ENCODE measurements around the gene CD84.
A peak's percentile ranks its signal among the peaks of the same experiment; 100 is the strongest.
"Not testable (repeated sequence)": the region's sequence is repeated elsewhere in the genome, so short reads cannot be mapped to it uniquely, and the experiment has no call there.

Gene CD84

GRCh38 chr1:160500321-160500990, 78.8 kb downstream of the CD84 start:
- no peak for TF ChIP-seq GABPA (IDR thresholded peaks at IDR 0.05; ENCODE audit: low read depth)
- no peak for TF ChIP-seq SPI1 (IDR thresholded peaks at IDR 0.05; ENCODE audit: borderline replicate concordance, low read depth)
- no peak for TF ChIP-seq POLR2AphosphoS5 (IDR thresholded peaks at IDR 0.05; ENCODE audit: low read depth)
- no peak for TF ChIP-seq REST (IDR thresholded peaks at IDR 0.05; ENCODE audit: insufficient replicate concordance, low read depth)
- TF ChIP-seq CTCF (IDR thresholded peaks at IDR 0.05; ENCODE audit: insufficient read depth, low read length) = no peak
- no peak for DNase-seq (ENCODE audit: low read depth in 1 of 2, low spot score in 1 of 2)
- Histone ChIP-seq H3K4me3 (replicated peaks; ENCODE audit: insufficient read depth, low read length) (no peak overlapping the region), H3K27me3 (ENCODE audit: insufficient read depth, poor library complexity, severe bottlenecking) (no peaks in the 10 kb centered on the region), H3K27ac (replicated peaks) (no peak overlapping the region)

GRCh38 chr1:160499631-160500030, 79.7 kb downstream of the CD84 start:
- Histone ChIP-seq H3K4me3 (replicated peaks; ENCODE audit: insufficient read depth, low read length) (no peak overlapping the region), H3K27me3 (ENCODE audit: insufficient read depth, poor library complexity, severe bottlenecking) (no peaks in the 10 kb centered on the region), H3K27ac (replicated peaks) (no peak overlapping the region)
- no peak for TF ChIP-seq REST (IDR thresholded peaks at IDR 0.05; ENCODE audit: insufficient replicate concordance, low read depth)
- peak; percentile 93 for TF ChIP-seq SPI1 (IDR thresholded peaks at IDR 0.05; ENCODE audit: borderline replicate concordance, low read depth)
- peak in 1 of 2 experiments; percentile 32 for DNase-seq (ENCODE audit: low read depth in 1 of 2, low spot score in 1 of 2)

- not testable (repeated sequence) for H3K4me3 ChIP-seq (replicated peaks; ENCODE audit: insufficient read depth, low read length); DNase-seq (ENCODE audit: low read depth in 1 of 2, low spot score in 1 of 2); H3K27ac ChIP-seq (replicated peaks); H3K27me3 ChIP-seq (ENCODE audit: insufficient read depth, poor library complexity, severe bottlenecking)
Observed at GRCh38 chr1:160498301-160499065, 80.8 kb downstream of the CD84 start.

- Histone ChIP-seq H3K27me3 (ENCODE audit: insufficient read depth, poor library complexity, severe bottlenecking) (no peaks in the 10 kb centered on the region), H3K4me3 (replicated peaks; ENCODE audit: insufficient read depth, low read length) (no peak overlapping the region), H3K27ac (replicated peaks) (no peak overlapping the region)
- TF ChIP-seq POLR2AphosphoS5 (IDR thresholded peaks at IDR 0.05; ENCODE audit: low read depth) (no peak), REST (IDR thresholded peaks at IDR 0.05; ENCODE audit: insufficient replicate concordance, low read depth) (no peak), GABPA (IDR thresholded peaks at IDR 0.05; ENCODE audit: low read depth) (no peak), SPI1 (IDR thresholded peaks at IDR 0.05; ENCODE audit: borderline replicate concordance, low read depth) (no peak), CTCF (IDR thresholded peaks at IDR 0.05; ENCODE audit: insufficient read depth, low read length) (no peak)
- no peak for DNase-seq (ENCODE audit: low read depth in 1 of 2, low spot score in 1 of 2)
Observed at GRCh38 chr1:160496334-160496733, 83.0 kb downstream of the CD84 start.
